ENCODE results near the gene ROR2.

DNA sequence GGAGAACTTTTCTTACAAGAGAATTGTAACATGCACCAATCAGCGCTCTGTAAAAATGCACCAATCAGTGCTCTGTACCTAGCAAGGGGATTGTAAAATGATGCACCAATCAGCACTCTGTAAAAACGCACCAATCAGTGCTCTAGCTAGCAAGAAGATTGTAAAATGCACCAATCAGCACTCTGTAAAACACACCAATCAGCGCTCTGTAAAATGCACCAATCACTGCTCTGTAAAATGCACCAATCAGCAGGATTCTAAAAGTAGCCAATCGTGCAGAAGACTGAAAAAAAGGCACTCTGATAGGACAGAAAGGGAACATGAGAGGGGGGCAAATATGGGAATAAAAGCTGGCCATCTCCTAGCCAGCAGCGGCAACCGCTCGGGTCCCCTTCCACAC lies 233.2 kb downstream of the ROR2 start:
- TF ChIP-seq CTCF (IDR thresholded peaks at IDR 0.05) (no peak), POLR2A (IDR thresholded peaks at IDR 0.05) (no peak)

Data from uterus (tissue), 2 donors.